HG03060 (cell line): ENCODE measurements around the gene CYP27A1.

Source experiments
- ATAC-seq: cut with Tn5 transposase; IDR thresholded peaks from one replicate; pipeline ENCODE4 v1.9.1; 2021; ENCODE audit warnings: low read depth, moderate number of reproducible peaks; ENCODE audit not compliant: unreplicated experiment

CYP27A1 gene

DNA sequence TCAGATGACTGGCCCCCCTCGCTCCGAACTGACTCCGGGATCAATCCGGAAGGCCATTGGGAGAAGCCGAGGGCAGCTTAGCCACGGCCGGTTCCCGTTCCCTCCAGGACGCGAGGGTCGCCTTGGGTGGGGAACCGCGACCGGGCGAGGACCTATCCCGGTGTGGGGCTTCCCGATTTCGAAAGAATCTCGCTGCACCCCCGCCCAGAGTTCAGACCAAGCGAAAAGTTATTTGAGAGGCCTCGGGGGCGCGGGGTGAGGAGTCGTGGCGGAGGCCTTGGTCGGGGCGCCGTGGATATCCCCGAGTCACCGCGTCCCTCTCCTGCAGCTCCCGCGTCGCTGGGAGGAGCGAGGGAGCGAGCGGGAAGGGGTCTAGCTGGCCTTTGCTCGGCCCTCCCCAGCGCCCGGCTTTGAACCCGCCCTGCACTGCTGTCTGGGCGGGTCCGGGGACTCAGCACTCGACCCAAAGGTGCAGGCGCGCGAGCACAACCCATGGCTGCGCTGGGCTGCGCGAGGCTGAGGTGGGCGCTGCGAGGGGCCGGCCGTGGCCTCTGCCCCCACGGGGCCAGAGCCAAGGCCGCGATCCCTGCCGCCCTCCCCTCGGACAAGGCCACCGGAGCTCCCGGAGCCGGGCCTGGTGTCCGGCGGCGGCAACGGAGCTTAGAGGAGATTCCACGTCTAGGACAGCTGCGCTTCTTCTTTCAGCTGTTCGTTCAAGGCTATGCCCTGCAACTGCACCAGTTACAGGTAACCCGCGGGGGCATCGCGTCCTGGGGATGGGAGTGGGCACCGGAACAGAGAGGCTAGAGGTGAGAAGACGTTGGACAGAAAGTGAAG, at the start of gene CYP27A1:
CYP27A1 (plus strand) TSS at position 457 of the 837 bp plus-strand sequence; CDS start at position 493, 36 bp downstream.
- no peak for ATAC-seq

DNA sequence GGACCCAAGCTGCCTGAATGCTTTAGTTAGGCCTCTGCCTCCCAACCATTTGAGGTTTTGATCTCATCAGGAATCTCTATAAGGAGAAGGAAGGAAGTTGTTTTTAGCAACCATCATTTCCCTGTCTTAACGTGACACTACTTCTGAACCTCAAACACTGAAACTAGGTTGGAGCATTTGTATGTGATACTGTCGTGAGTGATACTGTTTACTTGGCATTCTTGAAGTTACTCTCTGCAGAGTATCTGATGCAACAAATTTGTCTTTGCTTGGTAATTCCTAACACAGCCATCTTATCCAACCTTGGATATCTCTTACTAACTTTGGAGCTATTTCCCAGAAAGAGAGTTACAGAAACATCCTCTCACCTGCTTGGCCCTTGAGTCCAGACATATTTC, 49.2 kb upstream of the CYP27A1 start:
- ATAC-seq, result no peak

DNA sequence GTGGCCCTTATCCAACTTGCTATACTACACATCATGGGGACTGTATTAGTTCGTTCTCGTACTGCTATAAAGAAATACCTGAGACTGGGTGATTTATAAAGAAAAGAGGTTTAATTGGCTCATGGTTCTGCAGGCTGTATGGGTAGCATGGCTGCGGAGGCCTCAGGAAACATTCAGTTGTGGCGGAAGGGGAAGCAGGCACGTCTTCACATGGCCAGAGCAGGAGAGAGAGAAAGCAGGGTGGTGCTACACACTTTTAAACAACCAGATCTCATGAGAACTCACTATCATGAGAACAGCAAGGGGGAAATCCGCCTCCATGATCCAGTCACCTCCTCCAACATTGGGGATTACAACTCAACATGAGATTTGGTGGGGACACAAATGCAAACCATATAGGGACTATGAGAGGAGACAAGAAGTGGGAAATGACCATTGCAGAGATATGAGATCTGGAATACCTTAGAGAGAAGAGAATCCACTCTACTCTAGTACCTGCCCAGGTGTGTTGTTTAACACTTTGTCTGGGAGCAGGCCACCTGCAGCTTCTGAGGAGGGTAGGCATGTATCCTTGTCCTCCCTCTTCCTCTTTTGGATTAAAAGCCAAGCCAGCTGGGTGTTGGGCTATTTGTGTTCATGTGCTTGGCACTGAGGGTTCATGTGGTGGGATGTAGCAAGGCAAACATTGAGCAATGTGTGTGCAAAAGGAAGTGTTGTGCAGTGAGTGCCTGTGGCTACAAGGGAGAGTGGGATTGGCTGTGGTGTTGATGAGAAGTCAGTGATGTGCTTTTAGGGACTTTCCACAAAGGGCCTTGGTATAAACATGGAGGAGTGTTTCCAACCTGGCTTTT, 48.6 kb upstream of the CYP27A1 start:
- ATAC-seq, result no peak

DNA sequence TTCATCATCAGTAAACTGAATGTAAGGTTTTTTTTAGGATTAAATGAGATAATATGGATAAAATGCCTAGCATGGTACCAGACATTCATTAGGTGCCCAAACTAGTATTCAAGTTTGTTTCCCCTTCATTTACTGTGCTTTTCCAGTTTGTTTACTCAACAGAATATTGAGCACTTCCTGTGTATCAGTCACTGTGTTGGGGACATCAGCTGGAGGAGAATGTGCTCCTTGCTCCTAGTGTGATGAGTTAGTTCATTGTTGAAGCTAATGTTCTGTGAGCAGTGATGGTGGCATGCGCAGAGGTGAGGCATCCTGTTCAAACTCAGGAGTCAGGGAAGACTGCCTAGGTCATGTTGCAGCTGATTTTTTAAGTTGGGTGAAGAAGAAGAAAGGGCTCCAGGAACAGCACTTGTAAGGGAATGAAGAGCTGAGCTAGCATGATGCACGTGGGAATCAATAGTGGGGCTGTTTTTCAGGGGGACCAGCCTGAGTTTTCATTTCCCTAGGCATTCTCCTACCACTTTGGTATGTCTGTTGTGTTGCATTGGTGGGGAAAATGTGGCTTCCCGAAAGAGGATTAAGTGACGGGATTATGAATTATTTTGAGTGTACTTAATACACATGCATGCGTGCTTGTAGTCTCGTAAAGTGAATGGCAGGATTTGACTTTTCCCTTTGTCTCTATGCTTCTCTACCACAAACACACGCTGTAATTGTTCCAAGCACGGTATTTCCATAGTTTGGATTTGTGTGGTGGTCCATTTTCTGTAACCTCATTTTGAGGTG, 47.6 kb upstream of the CYP27A1 start:
- ATAC-seq, result no peak

DNA sequence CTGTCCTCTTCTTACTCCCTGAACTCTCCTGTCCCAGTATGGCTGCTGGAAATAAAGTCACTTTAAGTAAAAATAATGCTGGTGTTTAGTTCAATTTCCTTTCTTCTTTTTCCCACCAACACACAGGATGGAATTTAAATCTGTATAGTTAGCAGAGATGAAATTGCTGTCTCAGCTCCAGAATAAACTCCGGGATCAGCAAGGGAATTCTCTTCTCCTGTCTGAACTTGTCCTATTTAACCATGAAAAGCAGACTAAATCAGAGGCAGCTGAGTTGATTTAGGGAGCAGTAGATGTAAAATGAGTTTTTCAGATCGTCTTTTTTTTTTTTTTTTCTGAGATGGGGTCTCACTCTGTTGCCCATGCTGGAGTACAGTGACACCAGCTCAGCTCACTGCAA, 45.4 kb upstream of the CYP27A1 start:
- no peak for ATAC-seq

DNA sequence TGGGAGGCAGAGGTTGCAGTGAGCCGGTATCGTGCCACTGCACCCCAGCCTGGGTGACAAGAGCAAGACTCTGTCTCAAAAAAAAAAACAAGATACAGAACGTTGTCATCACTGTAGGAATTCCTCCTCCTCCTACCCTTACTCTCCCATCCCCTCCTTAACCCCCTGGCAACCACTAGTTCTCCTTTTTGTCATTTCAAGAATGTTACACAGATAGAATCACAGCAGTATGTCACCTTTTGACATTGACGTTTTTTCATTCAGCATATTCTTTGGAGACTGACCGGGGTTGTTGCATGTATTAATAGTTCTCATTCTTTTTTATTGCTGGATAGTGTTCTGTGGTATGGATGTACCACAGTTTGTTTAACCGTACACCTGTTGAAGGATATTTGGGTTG, 38.9 kb upstream of the CYP27A1 start:
- ATAC-seq, result no peak

DNA sequence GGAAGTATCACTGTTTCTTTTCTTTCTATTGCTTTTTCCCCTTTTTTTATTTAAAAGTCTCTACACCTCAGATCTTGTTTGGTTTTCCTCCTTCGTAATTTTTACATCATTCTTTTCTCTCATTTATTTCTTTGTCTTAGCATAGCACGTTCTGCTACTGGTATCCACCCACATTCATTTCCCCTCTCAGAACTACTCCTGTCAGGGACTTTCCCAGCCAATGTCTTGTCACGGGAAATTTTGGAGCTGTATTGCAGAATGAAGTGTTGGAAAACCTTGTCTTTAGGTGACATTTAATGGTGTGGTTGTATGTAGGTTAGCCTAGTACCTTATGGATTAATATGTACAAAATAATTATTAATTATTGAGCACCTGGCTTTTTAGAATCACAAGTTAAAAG, 37.3 kb upstream of the CYP27A1 start:
- no peak for ATAC-seq

DNA sequence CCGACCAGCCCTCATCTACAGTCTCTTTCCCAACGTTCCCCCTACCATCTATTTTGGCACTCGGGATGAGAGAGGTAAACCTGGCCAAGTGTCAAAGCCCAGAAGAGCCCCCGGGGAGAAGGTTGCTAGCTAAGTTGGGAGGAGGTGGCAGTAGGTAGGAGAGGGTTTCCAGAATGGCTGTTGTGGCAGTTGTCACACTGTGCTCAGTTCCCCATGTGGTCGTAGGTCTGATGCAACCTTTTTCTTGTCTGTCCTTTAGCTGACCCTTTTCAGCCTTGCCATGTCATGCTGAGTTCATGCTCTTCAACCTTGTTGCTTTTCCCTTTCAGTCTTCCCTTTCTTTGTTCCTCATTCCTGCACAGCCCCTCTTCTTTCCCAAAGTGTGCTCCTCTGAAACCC, 36.8 kb upstream of the CYP27A1 start:
- ATAC-seq, result no peak

DNA sequence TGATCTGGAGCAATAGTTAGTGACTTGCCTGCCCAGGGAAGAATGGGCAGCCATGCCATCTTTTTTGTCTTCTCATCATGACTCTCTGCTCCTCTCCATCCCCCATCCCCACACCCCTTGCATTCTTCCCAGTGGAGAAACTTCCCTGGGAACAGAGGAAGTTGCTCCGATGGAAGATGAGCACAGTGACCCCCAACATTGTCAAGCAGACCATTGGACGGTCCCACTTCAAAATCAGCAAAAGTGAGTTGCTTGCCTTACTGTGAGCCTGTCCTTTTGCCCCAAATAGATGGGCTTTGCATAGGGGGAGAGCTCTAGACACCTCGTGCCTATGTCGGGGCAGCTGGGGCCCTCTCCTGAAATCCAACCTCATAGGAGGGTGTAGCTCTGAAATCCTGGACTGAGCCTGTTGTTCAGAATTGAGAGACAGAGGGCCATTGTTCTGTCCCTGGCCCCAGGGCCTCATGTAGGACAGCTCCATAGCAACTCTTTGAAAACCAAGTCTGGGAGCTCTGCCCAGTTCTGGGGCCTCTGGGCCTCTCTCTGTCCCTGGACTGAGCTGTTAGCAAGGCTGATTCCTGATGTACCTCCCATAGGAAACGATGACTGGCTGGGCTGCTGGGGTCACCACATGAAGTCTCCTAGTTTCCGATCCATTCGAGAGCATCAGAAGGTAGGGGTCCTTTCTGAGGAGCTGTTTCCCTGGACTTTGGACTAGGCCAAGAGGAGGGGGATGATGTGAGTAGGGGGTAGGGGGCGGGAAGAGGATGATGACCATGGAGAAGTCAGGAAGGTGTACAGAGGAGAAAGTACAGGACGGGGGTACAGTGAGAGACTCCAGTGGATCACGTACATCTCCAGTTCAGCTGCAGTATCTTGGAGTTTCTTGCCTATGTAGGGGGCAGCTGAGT, 36.1 kb upstream of the CYP27A1 start:
- ATAC-seq, result no peak

DNA sequence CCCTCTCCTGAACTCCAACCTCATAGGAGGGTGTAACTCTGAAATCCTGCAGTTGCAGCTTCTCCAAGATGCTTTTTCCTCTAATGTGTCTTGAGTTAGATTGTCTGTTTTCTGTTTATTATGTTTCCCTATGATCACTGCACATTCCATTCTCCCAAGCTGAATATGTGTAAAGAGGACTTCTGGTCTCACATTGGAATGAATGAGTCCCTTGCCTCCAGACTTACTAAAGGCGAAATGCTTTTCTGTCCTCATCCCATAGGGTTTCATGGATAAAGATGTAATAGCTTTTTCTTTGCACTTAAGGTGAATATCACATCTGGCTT, 35.5 kb upstream of the CYP27A1 start:
- no peak for ATAC-seq

DNA sequence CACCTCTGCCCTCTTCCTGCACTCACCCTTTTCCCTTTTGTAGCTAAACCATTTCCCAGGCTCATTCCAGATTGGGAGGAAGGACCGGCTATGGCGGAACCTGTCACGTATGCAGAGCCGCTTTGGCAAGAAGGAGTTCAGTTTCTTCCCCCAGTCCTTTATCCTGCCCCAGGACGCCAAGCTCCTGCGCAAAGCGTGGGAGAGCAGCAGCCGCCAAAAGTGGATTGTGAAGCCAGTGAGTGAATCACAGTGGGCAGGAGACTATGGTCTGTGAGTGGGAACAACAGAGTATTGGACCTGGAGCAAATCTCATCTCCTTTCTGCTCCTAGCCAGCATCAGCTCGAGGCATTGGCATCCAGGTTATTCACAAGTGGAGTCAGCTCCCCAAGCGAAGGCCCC, 35.0 kb upstream of the CYP27A1 start:
- no peak for ATAC-seq

DNA sequence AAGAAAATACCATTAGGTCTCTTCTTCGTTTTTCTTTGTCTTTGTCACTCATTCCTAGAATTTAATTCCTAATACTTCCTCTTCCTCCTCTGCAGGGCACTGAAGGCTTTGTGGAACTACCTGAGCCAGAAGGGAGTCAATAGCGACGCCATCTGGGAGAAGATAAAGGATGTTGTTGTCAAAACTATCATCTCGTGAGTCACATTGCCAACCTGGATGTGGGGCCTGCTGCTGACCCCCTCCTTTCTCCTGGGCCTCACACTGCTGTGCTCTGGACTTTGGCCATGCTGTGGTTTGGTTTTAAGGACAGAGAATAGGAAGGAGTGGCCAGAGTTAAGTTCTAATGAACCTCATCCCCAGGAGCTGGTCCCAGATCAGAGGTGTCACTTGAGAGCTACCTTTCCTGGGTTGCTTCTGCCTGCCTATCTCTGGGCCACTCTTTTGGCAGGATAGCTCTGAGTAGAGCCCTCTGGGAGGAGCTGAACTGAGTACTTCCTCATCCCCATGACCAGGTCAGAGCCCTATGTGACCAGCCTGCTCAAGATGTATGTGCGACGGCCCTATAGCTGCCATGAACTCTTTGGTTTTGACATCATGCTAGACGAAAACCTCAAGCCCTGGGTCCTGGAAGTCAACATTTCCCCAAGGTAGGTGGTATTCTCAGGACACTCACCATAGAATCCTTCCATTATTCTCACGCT, 33.1 kb upstream of the CYP27A1 start:
- no peak for ATAC-seq

DNA sequence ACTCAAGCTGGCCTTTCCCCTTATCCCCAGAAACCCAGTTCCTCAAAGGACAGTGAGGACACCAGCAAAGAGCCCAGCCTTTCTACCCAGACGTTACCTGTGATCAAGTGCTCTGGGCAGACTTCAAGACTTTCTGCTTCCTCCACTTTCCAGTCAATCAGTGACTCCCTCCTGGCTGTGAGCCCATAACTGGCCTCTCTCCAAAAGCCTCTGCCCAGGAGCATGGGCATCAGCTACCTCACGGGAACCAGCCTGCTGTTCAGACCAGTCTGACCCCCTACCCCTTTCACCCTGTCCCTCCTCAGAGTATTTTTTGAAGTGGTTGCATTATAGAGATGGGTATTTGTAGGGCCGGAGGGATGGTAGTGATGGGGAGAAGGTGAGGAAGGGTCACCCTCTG, 27.7 kb upstream of the CYP27A1 start:
- ATAC-seq, result no peak

DNA sequence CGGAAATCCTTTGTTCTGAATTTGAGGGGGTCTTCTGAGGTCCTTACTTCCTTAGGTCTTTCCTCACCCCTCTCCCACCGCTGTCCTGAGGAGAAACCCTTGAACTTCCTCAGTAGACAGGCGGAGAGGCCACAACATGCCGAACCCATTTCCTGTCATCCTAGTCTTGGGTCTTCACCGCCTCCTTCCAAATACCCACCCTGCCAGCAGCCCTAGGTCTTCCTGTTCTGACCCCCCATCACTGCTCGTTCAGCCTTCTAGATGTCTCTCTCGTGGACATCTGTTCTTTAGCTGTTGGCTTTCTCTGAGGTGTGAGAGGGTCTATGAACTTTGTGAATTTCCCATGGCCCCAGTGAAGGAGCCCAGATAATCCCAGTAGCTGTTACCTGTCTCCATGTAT, 27.2 kb upstream of the CYP27A1 start:
- ATAC-seq, result no peak

DNA sequence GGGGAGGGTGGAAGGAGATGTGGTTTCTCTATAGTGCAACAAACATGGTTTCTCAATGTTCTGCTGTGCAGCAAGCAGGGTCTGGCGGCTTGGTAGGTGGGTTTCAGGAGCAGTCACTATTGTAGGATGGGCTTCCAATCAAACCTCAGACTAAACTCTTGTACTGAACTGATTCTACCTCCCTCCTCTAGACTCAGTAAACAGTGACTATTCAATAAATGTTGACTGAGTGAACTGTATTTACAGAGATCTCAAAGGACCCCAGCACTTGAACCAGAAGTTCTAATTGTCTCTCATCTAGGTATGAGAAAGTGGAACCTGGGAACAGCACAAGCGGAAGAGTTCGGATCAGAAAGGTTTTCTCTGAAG, 26.8 kb upstream of the CYP27A1 start:
- ATAC-seq, result no peak

DNA sequence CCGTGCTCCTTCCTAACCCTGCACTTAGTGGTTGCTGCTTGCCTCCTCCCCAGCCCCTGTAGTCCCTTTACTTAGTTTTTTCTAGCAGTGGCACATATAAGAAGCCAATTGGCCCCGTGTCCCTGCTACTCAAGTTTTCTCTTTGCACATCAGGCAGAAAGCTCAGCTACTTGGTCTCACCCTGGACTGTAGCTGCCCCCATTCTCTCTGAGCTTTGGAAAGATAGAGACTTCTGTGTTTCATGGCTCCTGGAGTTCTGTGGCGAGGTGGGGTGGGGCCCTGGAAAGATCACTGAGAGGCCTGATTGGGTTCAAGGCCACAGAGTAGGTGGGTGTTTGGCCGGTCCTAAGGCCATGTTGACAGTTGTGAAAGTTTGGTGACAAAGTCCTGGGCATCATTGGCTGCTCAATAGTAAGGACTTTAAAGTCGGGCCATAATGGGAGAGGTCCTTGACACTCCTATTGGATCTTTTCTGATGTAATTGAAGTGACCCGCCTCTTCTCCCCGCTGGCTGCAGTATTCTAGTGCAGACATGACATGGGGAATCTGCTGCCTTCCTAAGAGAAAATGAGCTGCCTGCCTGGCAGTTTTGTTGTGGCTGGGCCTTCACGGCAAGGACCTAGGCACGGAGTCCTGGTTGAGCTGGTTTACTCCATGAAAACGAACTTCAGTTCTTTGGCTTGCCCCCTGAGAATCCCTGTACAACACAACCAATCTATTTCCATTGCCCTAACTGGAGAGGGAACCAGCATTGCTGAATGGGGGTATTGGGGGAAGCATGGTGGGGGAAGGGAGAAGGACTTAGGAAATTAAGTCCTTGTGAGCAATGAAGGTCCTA, 26.2 kb upstream of the CYP27A1 start:
- ATAC-seq, result no peak

DNA sequence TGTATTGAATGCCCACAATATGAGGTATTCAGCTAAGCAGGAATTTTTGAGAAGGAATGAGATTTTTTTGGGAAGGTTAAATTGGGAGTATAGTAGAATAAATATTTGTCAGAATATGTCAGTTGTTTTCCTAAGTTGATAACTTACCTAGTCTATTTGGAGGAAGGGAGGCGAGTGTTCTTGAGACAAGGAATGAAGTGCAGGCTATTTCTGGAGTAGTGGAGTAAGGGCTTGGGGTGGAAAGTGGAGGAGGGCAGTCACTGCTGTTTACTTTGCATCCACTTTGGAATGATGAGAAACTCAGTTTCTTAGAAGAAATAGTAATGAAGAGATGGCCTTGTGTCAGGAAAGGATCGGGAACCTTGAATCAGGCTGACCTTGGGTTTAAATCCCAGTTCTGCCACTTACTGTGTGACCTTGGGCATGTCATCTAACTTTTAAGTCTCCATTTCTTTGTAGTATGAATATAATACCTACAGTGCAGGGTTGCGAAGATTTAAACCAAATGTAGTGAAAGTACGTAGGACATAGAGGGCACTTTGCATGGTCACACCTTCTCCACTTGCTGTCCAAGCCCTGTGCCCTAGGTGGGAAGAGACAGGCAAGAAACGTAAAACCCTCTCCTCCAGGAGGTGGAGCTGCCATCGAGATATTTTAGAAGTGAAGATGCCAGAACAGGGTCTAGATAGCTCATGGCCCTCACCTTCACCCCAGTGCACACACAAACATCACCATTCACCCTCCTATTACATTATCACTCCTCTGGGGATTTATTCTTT, 25.2 kb upstream of the CYP27A1 start:
- ATAC-seq, result no peak

DNA sequence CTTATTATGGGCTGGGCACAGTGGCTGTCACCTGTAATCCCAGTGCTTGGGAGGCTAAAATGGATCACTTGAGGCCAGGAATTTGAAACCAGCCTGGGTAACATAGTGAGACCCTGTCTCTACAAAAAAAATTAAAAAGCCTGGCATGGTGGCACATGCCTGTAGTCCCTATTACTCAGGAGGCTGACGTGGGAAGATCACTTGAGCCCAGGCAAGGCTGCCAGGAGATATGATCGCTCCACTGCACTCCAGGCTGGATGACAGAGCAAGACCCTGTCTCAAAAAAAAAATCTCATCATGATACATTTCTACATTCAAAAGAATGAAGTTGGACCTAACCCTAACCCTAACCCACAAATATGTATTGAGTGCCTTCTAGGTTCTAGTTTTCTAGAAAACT, 20.2 kb upstream of the CYP27A1 start:
- no peak for ATAC-seq
